Omental fat pad (tissue), 4 donors: Measurements from ENCODE around the gene GABARAPL2. TPM values are rescaled to one million over a fixed set of nuclear protein-coding genes. Genes with fewer than 3 reads are reported as not detected.
"Not testable (repeated sequence)": the region's sequence is repeated elsewhere in the genome, so short reads cannot be mapped to it uniquely, and the experiment has no call there.

Experiments
- ATAC-seq: fragments of 150-250 bp; one replicate; pipeline ENCODE4 v1.9.1; 2016; ENCODE audit warnings: mild to moderate bottlenecking, moderate library complexity; ENCODE audit not compliant: low FRiP score
- DNase-seq: peaks from one replicate; pipeline ENCODE4 v3.0.0-alpha.2; 2019; ENCODE audit warnings: low spot score
- total RNA-seq, 4 donors: library from RNA; depleted of rRNA; stranded (reverse); fragments of >200 nt; gene quantifications; one replicate each; pipeline ENCODE4 v1.1.0, GENCODE V29; 2016
- TF ChIP-seq, protein P1 (sequence below), 3 donors: fragments of 450-650 bp; IDR thresholded peaks; one replicate each; pipeline ENCODE4 v1.5.1; 2016 to 2017; ENCODE audit warnings: antibody characterized with exemption in 3 of 3, mild to moderate bottlenecking in 3 of 3, moderate library complexity in 2 of 3

The GABARAPL2 gene
- total RNA-seq, 4 donors from 2014 or later, result 76.9 to 119 (median 89.2) TPM

DNA sequence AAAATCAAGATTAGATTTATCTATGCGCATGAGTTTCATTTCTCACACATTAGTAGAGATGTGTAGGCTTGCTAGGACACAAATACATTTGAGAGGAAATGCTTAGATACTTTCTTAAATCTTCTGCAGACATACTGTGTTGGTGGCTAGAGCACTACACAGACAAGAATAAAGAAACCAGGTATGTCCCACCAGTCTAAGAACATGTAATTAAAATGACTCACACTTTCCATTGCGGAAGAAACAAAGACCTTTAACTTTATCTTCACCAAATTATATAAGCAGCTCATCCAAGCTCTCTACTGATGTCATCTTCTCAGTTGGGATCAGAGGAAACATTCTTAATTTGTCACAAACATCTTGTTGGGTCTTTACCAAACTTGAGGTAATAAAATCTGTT, 12.5 kb downstream of the GABARAPL2 start:
- TF ChIP-seq, protein P1, sequence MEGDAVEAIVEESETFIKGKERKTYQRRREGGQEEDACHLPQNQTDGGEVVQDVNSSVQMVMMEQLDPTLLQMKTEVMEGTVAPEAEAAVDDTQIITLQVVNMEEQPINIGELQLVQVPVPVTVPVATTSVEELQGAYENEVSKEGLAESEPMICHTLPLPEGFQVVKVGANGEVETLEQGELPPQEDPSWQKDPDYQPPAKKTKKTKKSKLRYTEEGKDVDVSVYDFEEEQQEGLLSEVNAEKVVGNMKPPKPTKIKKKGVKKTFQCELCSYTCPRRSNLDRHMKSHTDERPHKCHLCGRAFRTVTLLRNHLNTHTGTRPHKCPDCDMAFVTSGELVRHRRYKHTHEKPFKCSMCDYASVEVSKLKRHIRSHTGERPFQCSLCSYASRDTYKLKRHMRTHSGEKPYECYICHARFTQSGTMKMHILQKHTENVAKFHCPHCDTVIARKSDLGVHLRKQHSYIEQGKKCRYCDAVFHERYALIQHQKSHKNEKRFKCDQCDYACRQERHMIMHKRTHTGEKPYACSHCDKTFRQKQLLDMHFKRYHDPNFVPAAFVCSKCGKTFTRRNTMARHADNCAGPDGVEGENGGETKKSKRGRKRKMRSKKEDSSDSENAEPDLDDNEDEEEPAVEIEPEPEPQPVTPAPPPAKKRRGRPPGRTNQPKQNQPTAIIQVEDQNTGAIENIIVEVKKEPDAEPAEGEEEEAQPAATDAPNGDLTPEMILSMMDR (IDR thresholded peaks at IDR 0.05), result no peak
- no peak for ATAC-seq
- DNase-seq, result no peak

DNA sequence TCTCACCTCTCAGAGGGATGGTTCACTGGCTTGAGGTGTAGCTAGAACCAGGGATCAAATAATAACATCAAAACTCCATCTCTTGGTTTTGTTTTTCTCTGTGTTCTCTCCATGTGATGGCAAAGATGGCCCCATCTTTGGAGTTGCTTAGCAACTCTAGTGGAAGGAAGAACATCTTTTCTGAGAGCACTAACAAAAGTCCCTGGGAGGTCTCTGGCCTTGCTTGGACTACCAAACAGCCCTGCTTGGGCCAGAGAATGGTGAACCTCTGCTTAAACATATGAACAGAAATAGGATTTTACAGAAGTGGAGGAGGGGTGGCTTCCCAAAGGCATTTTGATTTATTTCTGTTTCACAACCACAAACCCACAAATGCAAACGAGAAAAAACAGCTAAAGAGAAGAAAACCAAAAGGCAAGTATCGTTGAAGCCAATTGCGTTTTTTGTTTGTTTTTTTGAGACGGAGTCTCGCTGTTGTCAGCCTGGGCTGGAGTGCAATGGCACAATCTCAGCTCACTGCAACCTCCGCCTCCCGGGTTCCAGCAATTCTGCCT, 13.2 kb downstream of the GABARAPL2 start:
- no peak for DNase-seq
- TF ChIP-seq, protein P1 (IDR thresholded peaks at IDR 0.05), result no peak
- ATAC-seq, result no peak

DNA sequence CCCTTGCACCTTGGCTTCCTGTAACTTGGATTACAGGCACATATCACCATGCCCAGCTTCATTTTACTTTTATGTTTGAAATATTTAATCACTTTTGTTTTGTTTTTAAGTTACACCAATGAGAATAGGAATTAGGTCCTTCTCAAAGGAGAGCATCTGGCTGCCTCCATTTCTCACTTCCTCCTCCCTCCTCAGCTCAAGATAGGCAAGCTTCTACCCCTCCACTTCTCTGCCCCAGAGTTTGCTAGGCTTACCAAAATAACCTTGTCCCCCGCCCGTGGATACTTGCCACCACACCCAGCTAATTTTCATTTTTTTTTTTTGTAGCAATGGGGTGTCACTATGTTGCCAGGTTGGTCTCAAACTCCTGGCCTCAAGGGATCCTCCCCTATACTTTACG, 17.9 kb downstream of the GABARAPL2 start:
- no peak for DNase-seq
- ATAC-seq, result no peak

DNA sequence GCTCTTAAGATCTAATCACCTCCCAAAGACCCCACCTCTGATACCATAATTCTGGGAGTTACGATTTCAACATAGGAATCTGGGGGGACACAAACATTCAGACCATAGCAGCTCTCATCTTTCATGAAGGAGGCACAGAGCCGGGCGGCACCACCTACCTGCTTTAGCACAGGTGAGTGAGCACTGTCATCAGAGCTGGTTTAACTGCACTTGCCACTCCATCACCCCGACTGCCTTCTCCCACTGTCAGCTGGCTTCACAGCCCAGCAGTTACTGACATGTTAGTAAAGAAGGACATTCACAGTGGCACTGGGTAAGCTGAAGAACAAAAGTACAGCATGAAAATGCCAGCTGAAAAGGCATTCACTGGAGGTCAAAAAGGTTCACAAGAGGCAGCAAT, 22.5 kb downstream of the GABARAPL2 start:
- DNase-seq (no peak), ATAC-seq (no peak)
- TF ChIP-seq, protein P1 (IDR thresholded peaks at IDR 0.05), result no peak

More for the DNA sequence above, 17.9 kb downstream of the GABARAPL2 start:
- TF ChIP-seq, protein P1 (IDR thresholded peaks at IDR 0.05), result no peak

DNA sequence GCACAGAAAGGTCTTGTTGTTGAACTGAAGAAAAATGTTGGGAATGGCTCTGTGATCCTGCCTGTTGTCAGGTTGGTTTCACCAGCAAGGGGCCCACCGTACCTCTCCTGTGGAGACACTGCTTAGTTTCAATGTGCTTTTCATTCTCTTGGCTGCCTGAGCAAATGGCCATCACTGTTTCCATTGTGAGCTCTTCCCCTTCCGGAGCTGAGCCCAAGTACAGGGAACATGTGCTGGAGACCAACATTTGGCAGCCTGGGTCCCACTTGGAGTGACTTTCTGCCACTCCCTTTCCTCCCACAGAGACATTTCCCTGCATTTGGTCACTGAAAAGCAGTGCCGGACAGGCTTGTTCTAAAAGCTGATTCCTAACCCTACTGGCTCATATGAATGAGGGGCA, 23.1 kb downstream of the GABARAPL2 start:
- TF ChIP-seq, protein P1 (IDR thresholded peaks at IDR 0.05), result no peak
- ATAC-seq, result no peak
- DNase-seq, result no peak

DNA sequence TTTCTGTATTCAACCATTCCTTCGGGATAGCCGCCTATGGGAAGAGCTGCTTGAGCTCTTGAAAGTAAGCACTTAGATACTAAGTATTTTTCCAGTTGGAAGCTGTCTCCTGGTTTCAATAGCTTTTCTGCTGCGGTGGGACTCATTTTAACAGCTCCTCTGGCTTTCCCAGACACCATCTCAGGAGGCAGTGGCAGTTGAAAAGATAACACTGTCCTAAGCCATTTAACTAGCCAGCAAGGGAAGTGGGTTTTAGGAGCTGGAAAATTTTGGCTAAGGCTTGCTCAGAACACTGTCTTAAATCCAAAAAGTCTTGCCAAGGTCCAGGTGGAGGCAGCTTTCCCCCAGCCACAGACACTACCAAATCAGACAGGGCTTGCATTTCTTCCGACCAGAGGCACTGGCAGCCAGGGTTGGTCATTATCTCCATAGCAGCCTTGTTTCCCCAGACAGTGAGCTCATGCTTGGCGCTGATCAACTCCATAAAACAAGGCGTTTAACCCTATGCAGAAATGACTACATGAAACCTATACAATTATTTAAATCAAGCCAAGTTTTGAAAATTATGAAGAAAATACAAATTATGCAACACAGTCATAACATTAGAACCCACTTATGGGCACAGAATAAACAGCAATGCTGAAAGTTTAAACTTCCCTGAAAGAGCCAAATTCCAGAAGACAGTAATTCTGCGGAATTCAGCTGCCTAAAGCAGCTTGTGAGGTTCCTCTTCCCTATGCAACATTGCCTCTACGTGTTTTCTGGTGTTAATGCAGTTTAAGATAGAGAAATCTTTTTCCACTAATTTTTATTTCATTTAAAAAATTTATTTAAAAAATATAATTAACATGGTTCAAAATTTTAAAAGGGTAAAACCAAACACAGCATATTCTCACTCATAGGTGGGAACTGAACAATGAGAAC, 25.0 kb downstream of the GABARAPL2 start:
- no peak for DNase-seq
- peak; percentile 73 for ATAC-seq
- TF ChIP-seq, protein P1 (IDR thresholded peaks at IDR 0.05), result no peak

DNA sequence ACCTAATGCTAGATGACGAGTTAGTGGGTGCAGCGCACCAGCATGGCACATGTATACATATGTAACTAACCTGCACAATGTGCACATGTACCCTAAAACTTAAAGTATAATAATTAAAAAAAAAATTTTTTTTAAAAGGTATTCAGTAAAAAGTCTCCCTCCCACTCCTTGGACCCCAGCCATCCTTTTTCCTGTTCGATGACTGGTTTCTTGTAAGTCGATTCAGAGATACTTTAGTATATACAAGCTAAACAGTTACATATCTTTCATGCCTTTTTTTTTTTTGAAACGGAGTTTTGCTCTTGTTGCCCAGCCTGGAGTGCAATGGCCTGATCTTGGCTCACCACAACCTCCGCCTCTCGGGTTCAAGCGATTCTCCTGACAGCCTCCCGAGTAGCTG, 25.7 kb downstream of the GABARAPL2 start:
- not testable (repeated sequence) for DNase-seq, ATAC-seq
